GM21367 (cell line): ENCODE data around the gene SIPA1L3.
"Not testable (repeated sequence)": the region's sequence is repeated elsewhere in the genome, so short reads cannot be mapped to it uniquely, and the experiment has no call there.

Experiments used
- ATAC-seq: cut with Tn5 transposase; IDR thresholded peaks from one replicate; pipeline ENCODE4 v1.9.1; 2021; ENCODE audit not compliant: unreplicated experiment

The SIPA1L3 gene

DNA sequence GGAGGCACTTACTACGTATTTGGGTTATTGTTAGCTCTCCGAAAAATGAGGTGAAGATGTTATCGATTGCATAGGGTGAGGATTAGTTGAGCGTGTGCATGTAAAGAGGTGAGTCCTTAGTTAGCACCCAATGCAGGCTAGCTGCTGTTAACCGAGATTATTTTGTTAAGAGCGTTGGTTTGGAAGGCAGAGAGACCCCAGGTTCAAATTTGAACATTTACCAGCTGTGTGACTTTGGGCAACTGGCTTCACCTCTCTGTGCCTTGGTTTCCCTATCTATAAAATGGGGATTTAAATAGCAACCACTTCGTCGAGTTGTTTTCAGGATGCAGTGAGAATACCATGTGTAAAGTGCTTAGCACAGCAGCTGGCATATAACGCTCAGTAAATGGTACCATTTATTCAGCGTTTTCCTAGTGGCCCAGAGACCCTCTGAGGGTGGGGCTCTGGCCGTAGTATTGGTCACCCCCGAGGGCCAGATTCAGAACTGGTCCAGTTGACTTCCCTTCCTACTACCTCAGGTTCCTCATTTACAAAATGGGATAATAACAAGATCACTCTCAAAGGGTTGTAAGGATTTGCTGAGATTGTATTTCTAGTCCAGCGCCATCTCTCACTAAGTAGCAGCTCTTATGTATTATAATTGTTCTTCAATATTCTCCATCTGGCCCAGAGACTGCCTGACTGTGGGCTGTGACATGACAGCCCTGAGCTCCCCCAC lies 887 bp downstream of the SIPA1L3 start:
- no peak for ATAC-seq

GRCh38 chr19:37909661-37910199 lies 2.7 kb downstream of the SIPA1L3 start:
- ATAC-seq = no peak

DNA sequence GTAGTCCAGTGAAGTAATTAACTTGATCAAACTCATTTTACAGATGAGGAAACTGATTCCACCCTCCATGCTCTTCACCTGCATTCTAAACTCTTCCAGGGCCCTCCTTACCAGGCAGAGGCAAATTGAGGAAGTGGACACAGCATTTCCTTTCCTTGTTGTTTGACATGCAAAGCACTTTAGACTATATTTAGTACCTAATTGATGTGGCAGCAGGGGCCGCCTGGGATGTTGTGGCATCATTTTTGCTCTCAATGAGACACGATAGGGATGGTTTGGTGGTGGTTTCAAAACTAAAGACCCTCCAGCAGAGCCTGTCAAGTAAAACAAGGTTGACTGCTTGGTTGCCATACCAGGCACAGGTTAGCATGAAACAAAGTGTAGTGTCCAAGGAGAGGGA lies 7.9 kb downstream of the SIPA1L3 start:
- no peak for ATAC-seq

- no peak for ATAC-seq
Observed at GRCh38 chr19:37920591-37921450, 13.8 kb downstream of the SIPA1L3 start.

GRCh38 chr19:37924573-37924972 lies 17.6 kb downstream of the SIPA1L3 start:
- not testable (repeated sequence) for ATAC-seq

DNA sequence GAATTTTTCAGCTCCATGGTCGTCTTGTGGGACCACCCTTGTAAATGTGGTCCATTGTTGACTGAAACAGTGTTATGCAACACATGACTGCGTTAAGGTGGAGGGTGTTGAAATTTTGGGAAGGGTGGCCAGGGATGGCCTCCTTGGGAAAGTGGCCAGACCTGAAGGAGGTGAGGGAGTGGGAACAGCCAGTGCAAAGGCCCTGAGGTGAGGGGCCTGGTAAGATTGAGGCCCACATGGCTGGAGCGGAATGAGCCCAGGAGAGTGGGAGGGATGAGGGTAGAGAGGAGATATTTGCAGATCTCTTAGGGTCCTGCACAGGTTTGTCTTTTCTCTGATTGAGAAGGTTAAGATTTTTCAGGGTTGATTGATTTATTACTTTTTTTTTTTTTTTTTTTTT lies 18.2 kb downstream of the SIPA1L3 start:
- no peak for ATAC-seq

DNA sequence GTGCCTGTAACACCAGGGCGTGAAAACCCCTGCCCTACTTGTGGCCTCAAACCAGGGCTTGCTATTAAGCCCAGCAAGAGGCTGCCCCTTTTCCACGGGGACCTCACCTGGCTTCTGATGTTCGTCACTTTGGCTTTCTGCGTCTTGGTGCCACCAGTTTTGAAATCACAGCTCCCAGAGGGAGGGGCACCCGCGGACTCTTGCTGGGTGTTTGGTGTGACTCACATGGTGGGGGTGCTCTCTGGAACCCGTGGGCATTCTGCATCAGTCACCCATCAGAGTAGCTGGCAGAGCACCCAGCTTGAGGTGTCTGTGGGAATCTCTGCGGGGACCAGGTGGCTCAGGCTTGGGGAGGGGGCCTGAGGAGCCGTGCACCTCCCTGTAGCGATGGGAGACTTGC lies 19.2 kb downstream of the SIPA1L3 start:
- no peak for ATAC-seq

DNA sequence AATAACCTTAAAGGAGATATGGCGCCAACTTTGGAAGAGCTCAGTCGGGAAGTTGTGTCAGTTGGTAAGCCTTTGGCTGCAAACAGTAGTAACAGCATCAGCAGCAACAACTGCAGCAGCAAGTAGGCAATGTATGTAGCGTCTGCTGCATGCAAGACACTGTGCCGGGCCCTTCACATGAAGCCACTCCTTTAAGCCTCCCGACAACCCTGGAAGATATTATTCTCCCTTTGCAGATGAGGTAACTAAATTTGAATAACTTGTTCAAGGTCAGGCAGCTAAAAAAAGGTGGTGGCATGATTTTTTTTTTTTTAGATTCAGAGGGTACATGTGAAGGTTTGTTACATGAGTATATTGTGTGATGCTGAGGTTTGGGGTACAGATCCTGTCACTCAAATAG lies 19.7 kb downstream of the SIPA1L3 start:
- ATAC-seq = no peak

GRCh38 chr19:37928527-37929286 lies 21.7 kb downstream of the SIPA1L3 start:
- ATAC-seq = peak; percentile 41

- no peak for ATAC-seq
Observed at GRCh38 chr19:37929355-37929923, 22.4 kb downstream of the SIPA1L3 start.

- ATAC-seq = no peak
Observed at GRCh38 chr19:37930416-37930815, 23.4 kb downstream of the SIPA1L3 start.

- ATAC-seq = no peak
Observed at GRCh38 chr19:37931881-37932655, 25.1 kb downstream of the SIPA1L3 start.

GRCh38 chr19:37932985-37933936 lies 26.3 kb downstream of the SIPA1L3 start:
- ATAC-seq = no peak

GRCh38 chr19:37933937-37934358 lies 26.9 kb downstream of the SIPA1L3 start:
- ATAC-seq = no peak

DNA sequence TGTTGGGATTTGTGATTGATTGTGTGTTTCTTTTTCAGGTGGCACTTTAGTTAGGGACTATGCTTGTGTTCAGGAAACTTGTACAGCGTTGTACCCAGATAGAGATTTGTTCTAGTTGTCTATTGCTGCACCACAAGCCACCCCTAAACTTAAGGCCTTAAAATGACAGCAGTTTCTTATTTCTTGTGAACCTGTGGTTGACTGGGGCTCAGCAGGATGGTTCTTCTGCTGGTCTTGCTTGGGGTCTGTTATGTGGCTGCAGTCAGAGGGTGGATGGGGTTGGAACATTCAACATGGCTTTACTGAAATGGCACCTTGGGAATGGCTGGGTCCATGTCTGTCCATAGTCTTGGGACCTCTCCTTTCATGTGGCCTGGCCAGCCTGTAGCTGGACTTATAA lies 28.3 kb downstream of the SIPA1L3 start:
- no peak for ATAC-seq

DNA sequence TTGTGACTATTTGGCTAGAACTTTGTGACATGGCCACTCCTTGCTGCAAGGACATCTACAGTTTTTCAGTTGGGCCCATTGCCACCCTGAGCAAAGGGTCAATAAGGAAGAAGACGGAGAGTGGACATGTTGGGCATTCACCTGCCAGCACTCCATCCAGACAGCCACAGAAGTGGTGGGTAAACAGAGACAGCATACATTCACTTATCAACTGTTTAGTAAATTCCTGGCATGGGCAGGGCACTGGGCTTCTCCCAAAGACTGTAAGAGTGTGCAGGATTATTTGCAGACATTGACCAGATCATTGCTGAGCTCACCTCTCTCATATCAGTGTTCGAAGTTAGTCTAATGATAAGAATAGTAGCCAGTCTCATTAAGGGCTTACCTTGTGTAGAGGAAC lies 29.2 kb downstream of the SIPA1L3 start:
- no peak for ATAC-seq

DNA sequence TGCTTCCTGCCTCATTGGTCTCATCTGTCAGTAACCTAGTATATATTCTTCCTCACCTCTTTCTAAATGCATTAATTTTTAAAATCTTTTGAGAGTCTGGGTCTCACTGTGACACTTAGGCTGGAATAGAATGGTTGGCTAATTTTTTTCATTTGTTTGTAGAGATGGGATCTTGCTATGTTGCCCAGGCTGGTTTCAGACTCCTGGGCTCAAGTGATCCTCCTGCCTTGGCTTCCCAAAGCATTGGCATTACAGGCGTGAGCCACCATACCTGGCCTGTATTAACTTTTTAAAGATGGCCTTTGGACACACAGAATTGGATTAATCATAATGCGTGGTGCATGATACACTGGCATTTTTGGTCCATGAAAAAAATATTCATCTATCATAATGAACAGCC lies 29.9 kb downstream of the SIPA1L3 start:
- no peak for ATAC-seq

GRCh38 chr19:37938353-37938752 lies 31.3 kb downstream of the SIPA1L3 start:
- ATAC-seq = no peak
